ENCODE results near the gene FEZF2.

The FEZF2 gene

GRCh38 chr3:62371720-62372591 lies 1.4 kb downstream of the FEZF2 start:
- DNase-seq: no peak

DNA sequence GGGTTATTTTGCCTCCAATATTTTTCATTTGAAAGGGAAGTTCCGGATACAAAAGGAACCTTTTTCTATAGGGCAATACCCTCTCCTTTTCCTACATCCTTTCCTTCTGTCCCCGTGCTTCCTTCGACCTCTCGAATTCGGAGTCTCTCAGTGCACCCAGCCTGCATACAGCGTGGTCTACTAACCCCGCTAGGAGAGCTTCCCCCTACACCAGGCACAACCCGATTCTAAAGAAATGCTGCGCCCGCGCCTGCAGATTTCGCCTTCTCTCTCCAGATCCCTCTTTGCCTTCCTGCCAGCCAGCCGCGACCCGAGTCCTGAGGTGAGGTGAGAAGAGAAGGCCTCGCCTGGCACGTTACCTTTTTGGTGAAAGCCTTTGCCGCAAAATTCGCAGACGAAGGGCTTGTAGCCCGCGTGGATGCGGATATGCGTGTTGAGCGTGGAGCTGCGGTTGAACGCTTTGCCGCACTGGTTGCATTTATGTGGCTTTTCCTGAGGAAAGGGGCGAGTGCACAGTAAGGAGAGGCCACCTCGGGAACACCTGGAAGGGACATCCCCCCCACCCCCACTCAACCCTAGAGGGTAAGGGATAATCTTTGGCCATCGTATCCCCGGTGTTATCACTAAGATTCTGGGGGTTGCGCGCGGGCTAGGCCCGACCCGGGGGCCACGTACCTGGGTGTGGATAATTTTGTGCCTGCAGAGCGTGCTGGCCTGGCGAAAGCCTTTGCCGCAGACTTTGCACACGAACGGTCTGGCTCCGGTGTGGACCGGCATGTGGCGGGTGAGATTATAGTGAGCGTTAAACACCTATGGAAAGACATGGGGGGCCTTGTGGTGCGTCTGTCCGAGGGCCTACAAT lies 2.3 kb downstream of the FEZF2 start:
- DNase-seq: no peak

DNA sequence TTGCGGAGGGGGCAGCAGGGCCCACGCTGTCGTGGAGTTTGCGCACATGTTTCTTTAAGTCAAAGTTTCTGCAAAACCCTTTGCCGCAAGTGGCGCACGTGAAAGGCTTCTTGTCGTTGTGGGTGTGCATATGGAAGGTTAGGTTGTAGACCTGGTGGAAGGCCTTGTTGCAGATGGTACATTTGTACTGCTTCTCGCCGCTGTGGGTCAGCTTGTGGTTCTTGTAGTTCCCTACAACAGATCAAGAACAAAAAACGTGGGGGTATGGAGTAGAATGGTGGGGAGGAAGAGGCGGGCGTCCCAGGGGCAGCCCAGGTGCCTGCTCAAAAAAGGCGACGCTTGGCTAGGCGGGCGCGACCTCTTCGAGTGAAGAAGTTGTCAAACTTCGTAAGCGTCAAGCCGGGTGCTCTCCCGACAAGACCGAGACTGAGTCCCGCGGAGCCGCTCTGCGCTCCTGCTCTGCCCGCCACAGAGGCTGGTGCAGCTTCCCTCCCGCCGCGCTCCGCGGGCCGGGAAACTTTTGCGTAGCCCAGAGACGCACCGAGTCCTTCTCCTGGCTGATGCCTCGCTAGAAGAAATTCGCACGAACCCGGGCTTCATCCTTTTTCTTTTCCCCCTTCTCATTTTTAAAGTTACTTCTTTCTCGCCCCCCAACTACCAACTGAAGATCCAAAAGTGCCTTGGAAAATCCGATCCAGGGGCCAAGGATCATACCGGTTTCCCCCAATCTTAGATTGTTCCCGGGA lies 3.1 kb downstream of the FEZF2 start:
- no peak for DNase-seq

DNA sequence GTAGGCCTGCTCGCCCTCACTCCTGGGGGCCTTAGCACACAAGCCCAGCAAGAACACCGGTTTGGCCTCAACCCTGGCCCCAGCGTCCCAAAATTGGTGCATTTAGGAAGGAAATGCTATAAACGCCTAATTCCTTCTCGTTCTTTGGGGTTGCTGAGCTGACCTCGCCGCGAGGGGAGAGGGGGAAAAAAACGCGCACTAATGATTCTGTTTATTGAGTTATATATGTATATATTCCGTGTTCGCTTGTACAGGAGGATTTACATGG lies 3.9 kb downstream of the FEZF2 start:
- DNase-seq: no peak

- DNase-seq: no peak
Measured at GRCh38 chr3:62368705-62369475, 4.5 kb downstream of the FEZF2 start.

DNA sequence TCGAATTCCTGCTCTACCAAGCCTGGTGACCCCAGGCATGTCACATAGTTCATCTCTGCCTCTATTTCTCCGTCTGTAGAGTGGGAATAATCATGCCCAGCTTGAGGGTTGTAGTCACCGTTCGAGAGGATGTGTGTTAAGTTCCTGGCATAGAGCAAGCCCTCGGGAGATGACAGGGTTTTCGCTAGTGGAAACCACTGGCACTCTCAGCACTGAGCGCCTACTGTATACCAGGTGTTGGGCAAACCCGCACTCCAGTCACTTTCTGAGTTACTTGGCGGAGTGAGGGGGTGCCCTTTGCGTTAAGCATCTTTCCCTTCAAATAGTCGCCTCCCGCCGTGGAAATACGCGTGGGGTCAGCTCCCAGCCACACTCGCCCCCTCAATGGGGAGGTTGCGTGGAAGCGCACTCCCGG lies 5.1 kb downstream of the FEZF2 start:
- no peak for DNase-seq

DNA sequence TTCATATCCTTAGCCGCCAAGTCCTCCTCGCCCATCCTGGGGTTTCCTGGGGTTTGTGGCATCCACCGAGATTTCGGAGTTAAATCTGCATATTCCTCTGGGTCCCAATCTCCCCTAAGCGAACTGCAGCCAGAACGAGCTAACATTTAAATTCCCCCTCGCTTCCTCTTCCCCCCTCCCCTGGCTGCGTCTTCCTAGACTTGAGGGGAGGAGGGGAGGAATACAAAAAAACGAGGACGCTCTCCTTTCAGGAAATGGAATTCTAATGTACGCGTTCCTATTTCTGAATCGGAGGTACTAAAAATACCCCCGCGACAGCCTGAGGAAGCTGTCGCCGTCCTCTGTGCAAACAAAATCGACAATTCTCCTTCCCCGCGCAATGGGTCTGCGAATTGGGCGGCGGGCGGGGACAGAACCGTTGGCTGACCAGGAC lies 5.6 kb downstream of the FEZF2 start:
- no peak for DNase-seq

DNA sequence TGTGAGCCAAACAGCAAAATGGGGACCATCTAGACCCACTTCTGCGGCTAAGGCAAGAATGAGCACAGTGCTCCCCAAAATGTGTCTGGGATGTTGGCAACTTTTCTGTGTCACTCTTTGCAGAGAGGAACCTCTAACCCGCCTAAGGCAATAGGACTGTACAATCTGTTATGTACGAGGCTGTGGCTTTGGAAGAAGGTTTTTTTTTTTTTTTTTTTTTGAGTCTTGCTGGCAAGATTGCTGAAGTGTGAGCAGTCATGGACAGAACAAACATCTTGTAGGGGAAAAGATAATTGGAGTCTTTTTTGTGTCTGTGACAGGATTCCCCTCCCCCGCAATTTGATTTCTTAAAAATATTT lies 7.2 kb downstream of the FEZF2 start:
- DNase-seq: no peak

- DNase-seq: no peak
Measured at GRCh38 chr3:62365391-62366125, 7.8 kb downstream of the FEZF2 start.

DNA sequence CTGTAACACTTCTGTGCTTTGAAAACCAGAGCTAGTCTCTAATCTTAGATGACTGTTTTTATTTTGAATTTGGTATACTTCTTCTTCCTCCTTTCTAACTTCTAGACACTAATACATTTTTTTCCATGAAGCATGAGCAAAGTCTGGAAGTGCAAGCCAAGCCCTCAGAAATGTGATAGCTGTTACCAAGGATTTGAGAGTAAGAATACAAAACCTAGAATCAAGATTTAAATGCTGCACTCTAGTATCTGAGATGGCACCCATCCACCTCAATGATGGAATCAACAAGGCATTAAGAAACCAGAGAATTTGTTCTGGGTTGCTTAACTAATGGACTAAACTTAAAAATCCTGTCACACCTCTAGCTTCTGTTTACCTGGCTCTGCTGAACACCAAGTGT lies 9.2 kb downstream of the FEZF2 start:
- DNase-seq: no peak

GRCh38 chr3:62363275-62363674 lies 10.1 kb downstream of the FEZF2 start:
- DNase-seq: no peak

DNA sequence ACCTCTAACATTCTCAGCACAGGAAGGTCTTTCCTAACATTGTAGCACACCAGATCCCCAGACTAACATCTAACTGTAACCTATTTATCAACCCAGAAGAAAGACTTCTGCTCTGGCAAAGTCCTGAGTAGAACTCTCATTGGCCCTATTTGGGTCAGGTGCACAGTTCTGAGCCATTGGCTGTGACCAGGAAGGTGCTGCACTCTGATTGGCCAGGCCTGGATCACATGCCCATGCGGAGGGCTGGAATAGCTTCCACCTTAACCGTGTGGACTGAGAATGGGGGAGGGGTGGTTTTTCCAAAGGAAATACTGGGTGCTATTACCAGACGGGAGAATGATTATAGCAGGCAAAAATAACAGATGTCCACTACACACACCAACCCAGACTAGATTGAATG lies 11.5 kb downstream of the FEZF2 start:
- no peak for DNase-seq

DNA sequence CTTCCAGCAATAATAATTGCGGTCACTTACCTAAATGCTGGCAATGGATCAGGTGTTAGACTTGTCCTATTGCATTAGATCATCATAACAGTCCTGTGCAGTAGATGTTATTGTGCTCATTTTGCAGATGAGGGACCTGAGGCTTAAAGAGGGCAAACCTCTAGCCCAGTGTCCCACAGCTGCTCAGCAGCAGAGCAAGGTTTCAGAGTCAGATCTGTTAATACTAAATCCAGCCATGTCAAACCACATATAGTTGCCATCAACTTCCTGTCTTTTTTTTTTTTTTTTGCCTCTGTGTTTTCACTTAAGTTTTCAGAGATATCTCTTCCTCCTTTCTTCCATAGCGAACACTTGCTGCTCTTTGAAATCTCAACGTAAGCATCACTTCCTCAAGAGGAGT lies 12.1 kb downstream of the FEZF2 start:
- DNase-seq: no peak

GRCh38 chr3:62359531-62359930 lies 13.8 kb downstream of the FEZF2 start:
- DNase-seq: no peak

DNA sequence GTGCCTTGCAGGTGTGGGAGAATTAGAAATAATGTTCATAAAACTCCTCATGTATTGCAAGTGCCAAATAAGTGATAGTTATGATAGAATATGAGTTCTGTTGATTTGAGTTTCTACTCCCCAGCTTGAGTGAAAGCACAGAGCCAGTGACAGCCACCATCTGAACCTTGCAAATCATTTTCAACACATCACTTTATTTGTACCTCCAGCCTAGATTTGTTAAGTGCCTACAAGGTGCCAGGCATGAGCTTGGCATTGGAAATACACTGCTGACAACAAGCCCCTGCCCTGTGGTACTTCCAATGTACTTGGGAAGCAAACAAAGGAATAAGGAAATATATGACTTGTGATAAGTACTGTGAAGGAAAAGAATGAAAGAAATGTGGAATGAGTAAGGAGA lies 17.0 kb downstream of the FEZF2 start:
- no peak for DNase-seq

DNA sequence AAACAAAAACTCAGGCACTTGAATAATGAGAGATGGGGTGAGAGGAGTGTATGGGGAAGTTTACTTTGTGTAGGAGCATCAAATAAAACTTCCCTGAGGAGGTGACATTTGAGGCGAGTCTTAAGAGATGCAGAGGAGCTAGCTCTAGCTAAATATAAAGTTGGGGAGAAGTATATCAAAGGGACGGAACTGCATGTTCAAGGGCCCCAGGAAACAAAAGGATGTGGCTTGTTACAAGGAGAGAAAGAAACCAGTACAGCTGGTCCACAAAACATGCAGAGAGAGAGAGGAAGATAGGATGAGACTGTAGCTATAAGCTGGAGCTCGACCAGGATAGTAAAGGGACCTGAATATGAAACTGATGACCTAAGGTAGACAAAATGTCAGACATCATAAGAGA lies 17.6 kb downstream of the FEZF2 start:
- DNase-seq: no peak

- DNase-seq: no peak
Measured at GRCh38 chr3:62343755-62344154, 29.6 kb downstream of the FEZF2 start.

DNA sequence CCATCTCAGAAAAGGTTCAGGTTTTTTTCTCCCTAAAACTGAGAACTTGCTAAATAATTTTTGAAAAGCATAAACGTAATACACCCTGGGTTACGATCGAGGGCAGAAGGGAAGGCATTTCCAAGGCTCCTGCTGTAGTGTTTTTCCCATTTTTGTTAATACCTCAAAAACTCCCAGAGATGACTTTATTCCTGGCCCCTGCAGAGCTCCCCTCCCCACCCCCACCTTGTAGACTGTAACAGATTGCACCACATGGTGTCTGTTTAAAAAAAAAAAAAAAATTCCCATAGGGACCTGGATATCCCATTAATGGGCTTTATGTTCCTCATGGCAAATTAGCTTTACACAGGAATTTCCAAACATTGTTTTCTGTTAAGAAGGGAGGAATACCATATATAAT lies 38.2 kb downstream of the FEZF2 start:
- no peak for DNase-seq

DNA sequence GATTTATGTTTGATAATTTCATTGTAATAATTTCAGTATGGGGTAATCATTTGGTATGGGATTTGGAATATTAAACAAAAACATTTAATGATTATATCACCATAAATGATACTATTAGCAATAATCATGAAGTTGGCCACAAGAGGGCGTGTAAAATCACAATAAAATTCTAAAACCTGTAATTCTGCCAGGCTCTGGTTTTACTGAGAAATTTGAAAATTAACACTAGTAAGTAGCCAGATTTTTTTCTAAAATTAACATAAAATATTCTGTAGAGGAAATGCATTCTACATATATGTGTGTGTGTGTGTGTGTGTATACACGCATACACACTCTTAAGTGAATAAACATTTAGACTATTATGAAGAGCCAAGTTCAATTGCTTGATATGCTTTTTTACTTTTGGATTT lies 40.5 kb downstream of the FEZF2 start:
- DNase-seq: no peak

GRCh38 chr3:62332017-62332416 lies 41.3 kb downstream of the FEZF2 start:
- DNase-seq: no peak

GRCh38 chr3:62329971-62330370 lies 43.4 kb downstream of the FEZF2 start:
- DNase-seq: no peak

DNA sequence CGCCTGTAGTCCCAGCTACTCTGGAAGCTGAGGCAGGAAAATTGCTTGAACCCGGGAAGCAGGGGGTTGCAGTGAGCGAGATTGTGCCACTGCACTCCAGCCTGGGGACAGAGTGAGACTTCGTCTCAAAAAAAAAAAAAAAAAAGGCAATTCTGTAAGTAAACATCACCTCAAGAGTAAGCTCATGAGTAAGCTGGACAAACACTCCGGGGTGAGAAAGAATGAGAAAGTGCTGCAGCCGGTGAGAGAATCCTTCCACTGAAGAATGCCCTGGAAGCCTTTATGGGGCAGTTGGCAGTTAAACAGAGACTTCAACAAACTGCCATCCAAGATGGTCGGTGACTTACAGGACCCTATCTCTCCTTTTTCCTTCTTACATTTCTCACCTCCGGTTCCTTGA lies 47.5 kb downstream of the FEZF2 start:
- DNase-seq: no peak
